Stomach smooth muscle (tissue), 2 donors: Measurements from ENCODE around the gene SPTAN1.

ENCODE experiments used
- H3K27ac ChIP-seq: one replicate; pipeline ENCODE4 v1.7.0; 2013; ENCODE audit warnings: mild to moderate bottlenecking, low read length, inconsistent platforms
- H3K27me3 ChIP-seq, 2 donors: one replicate each; pipeline ENCODE4 v1.7.0; 2013; ENCODE audit warnings: low read length in 2 of 2; ENCODE audit not compliant: insufficient read depth in 2 of 2, control insufficient read depth in 1 of 2
- H3K36me3 ChIP-seq, 2 donors: one replicate each; pipeline ENCODE4 v1.7.0; 2013; ENCODE audit warnings: low read length in 2 of 2; ENCODE audit not compliant: control insufficient read depth in 2 of 2, insufficient read depth in 2 of 2
- H3K4me1 ChIP-seq: one replicate; pipeline ENCODE4 v1.7.0; 2013; ENCODE audit warnings: low read length; ENCODE audit not compliant: control insufficient read depth, insufficient read depth
- H3K4me3 ChIP-seq, 2 donors: one replicate each; pipeline ENCODE4 v1.7.0; 2013; ENCODE audit warnings: low read length in 2 of 2
- H3K9ac ChIP-seq, 2 donors: one replicate each; pipeline ENCODE4 v1.7.0; 2013; ENCODE audit warnings: low read length in 2 of 2, mild to moderate bottlenecking in 1 of 2
- H3K9me3 ChIP-seq, 2 donors: one replicate each; pipeline ENCODE4 v1.7.0; 2013; ENCODE audit warnings: low read length in 2 of 2; ENCODE audit not compliant: control insufficient read depth in 2 of 2
- donor health status: healthy.
- donor health status: Pancreatic carcinoma.

The SPTAN1 gene

DNA sequence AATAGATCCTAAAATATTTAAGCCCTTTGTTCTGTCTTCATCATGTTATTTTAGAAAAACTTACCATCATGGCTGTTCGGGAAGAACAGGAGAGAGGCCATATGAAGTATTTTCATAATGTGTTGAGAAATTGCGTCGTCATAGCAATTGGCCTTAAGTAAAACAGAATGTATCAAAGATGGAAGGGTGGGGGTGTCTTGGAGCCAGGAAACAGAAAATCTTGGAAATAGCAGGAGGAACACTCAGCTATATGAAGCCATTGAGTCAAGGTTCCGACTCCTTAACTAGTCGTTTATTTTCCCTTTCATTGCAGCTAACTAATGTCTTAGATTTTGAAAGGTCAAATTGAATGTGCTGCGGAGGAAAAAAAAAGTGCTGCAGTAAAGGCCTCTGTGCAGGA, 1.3 kb downstream of the SPTAN1 start:
- Histone ChIP-seq H3K9ac (peak overlapping the region; percentile 80 to 82), H3K27me3 (no peaks in the 10 kb centered on the region), H3K36me3 (peaks cover 0 to 2% of the 10 kb centered on the region in 2 donors), H3K27ac (peak overlapping the region; percentile 89), H3K4me1 (peaks cover 51% of the 10 kb centered on the region), H3K4me3 (peak overlapping the region; percentile 79 to 85), H3K9me3 (no peaks in the 10 kb centered on the region)

- Histone ChIP-seq H3K4me3 (peak overlapping the region; percentile 79 to 85), H3K27me3 (no peaks in the 10 kb centered on the region), H3K36me3 (peaks cover 0 to 2% of the 10 kb centered on the region in 2 donors), H3K9me3 (no peaks in the 10 kb centered on the region), H3K4me1 (peaks cover 56% of the 10 kb centered on the region), H3K9ac (peak overlapping the region; percentile 36 to 82), H3K27ac (peak overlapping the region; percentile 89)
These were observed 1.9 kb downstream of the SPTAN1 start for GRCh38 chr9:128554155-128554862.

DNA sequence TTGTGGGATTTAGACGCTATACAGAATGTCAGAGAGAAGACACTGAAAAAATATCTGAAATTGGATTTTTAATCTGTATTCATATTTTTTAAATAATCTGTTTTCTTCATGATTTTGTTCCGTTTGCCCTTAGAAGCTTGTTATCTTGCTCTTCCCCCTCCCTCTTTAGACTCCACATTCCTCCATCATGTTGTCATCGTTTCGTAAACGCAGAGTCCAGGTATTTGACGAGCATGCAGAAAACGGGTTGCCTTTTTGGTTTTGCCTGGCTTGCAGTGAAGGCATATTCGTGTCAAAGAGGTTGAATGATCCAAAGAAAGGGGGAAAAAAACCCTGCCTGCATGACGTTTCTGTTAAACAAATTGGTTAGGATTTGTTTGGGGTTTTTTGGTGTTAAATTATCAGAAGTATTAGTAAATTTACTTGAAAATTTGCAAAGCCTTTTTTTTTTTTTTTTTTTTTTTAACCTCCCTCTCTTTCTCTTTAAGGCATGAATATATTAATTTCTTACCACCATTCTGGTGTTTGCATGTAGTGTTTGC, 2.9 kb downstream of the SPTAN1 start:
- Histone ChIP-seq H3K9ac (peak overlapping the region in 1 of 2 donors; percentile 82), H3K27me3 (no peaks in the 10 kb centered on the region), H3K36me3 (peaks cover 0 to 2% of the 10 kb centered on the region in 2 donors), H3K9me3 (no peaks in the 10 kb centered on the region), H3K4me3 (peak overlapping the region in 1 of 2 donors; percentile 79), H3K27ac (peak overlapping the region; percentile 89), H3K4me1 (peaks cover 51% of the 10 kb centered on the region)

DNA sequence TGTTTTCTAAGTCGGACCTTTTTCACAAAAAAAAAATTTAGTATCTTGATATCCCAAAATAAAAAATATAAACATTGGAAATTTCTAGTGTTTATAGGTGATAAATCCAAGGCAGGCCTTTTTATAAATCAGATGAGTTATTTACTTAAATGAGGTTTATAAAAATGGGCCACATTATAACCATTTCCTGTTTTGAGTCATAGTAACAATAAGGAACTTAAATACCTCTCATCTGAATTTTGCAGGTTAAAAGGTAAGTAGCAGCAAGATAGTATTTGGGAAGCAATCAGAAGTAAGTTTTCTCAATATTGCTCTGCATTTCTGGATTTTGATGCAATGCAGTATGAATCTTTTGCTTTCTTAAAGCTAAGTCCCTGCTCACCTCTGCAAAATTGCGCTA, 3.9 kb downstream of the SPTAN1 start:
- Histone ChIP-seq H3K9ac (no peak overlapping the region), H3K27me3 (no peaks in the 10 kb centered on the region), H3K9me3 (no peaks in the 10 kb centered on the region), H3K27ac (no peak overlapping the region), H3K36me3 (peaks cover 0 to 2% of the 10 kb centered on the region in 2 donors), H3K4me3 (no peak overlapping the region), H3K4me1 (peaks cover 40% of the 10 kb centered on the region)

GRCh38 chr9:128556926-128557634, 4.7 kb downstream of the SPTAN1 start:
- Histone ChIP-seq H3K4me1 (peaks cover 34% of the 10 kb centered on the region), H3K27ac (peak overlapping the region; percentile 7)

DNA sequence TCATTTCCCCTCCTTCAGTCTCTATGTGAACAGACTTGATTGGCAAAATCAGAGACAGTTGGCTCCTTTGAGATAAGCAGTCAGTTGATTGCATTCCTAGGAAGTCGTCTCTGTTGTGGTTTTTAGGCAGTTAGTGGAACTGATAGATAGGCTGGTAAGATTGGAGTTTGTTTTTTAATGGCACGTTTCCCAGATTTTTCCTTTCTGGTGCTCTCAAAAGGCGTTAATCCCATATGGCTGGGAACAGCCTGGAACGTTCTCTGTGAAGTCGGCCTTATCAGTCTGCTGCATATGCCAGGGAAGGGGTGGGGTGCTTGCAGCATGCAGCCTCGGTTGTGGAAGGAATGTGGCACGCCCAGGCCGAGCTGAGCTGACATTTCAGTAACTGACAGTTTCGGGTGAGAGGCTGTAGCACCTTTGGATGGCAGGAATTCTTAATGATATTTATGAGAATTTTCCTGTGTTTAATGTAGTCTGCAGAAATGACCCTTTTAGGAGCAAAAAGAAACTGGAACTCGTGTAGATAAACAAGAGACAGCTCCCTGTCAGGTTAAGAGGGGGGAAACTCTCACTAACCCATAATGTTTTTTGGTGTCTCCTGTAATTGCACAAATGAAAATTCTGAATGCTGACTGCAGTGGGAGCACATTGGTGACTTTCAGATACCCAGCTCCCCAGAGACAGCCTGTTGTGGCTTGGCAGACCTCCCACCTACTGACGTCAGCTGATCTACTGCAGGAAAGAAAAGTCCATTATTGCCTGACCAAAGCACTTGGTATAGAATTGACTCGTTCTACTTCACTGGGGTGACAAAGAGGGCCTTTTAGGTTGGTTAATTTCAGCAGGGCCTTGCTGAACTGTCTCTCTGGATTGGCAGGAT, 6.3 kb downstream of the SPTAN1 start:
- peak overlapping the region in 1 of 2 donors; percentile 12 for H3K9ac ChIP-seq
- H3K4me1 ChIP-seq: peaks cover 32% of the 10 kb centered on the region

More at GRCh38 chr9:128556926-128557634, 4.7 kb downstream of the SPTAN1 start:
- no peak overlapping the region for H3K4me3 ChIP-seq
- peaks cover 0 to 2% of the 10 kb centered on the region in 2 donors for H3K36me3 ChIP-seq
- no peaks in the 10 kb centered on the region for H3K27me3 ChIP-seq
- no peaks in the 10 kb centered on the region for H3K9me3 ChIP-seq
- no peak overlapping the region for H3K9ac ChIP-seq

DNA sequence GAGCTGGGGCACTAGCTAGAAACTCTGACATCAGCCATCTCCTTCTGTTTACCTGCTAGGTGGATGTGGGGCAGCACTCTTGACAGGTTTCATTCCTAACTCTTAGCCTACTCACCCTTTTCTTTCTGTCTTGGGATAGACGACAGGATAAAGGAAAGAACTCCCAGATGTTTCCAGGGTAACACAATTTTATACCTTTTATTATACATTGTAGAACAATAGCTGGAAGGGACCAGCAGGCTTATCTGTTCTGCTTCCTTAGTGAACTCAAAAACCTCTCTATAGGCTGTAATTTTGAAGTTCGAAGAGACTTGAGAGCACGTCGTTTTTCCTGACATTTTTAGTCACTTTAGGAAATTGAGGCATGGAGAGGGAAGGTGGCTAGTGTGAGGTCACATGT, 13.2 kb downstream of the SPTAN1 start:
- no peaks in the 10 kb centered on the region for H3K9me3 ChIP-seq
- H3K4me1 ChIP-seq: no peaks in the 10 kb centered on the region
- no peaks in the 10 kb centered on the region for H3K27me3 ChIP-seq
- no peak overlapping the region for H3K4me3 ChIP-seq
- no peak overlapping the region for H3K9ac ChIP-seq
- H3K36me3 ChIP-seq: peaks cover 20 to 24% of the 10 kb centered on the region in 2 donors
- H3K27ac ChIP-seq: no peak overlapping the region

More for the DNA sequence above, 6.3 kb downstream of the SPTAN1 start:
- Histone ChIP-seq H3K9me3 (no peaks in the 10 kb centered on the region), H3K4me3 (peak overlapping the region; percentile 17 to 58), H3K36me3 (peaks cover 2 to 3% of the 10 kb centered on the region in 2 donors), H3K27me3 (no peaks in the 10 kb centered on the region), H3K27ac (peak overlapping the region; percentile 73)

GRCh38 chr9:128568470-128569078, 16.2 kb downstream of the SPTAN1 start:
- peaks cover 24 to 29% of the 10 kb centered on the region in 2 donors for H3K36me3 ChIP-seq
- H3K27me3 ChIP-seq: no peaks in the 10 kb centered on the region
- H3K9ac ChIP-seq: no peak overlapping the region
- H3K9me3 ChIP-seq: no peaks in the 10 kb centered on the region
- H3K27ac ChIP-seq: no peak overlapping the region
- H3K4me3 ChIP-seq: no peak overlapping the region
- H3K4me1 ChIP-seq: no peaks in the 10 kb centered on the region

GRCh38 chr9:128575469-128575868, 23.1 kb downstream of the SPTAN1 start:
- no peaks in the 10 kb centered on the region for H3K9me3 ChIP-seq
- no peaks in the 10 kb centered on the region for H3K27me3 ChIP-seq
- no peak overlapping the region for H3K9ac ChIP-seq
- no peak overlapping the region for H3K4me3 ChIP-seq
- H3K36me3 ChIP-seq: peaks cover 54 to 62% of the 10 kb centered on the region in 2 donors
- peak overlapping the region; percentile 6 for H3K27ac ChIP-seq
- H3K4me1 ChIP-seq: peaks cover 9% of the 10 kb centered on the region

- Histone ChIP-seq H3K9me3 (no peaks in the 10 kb centered on the region), H3K27ac (peak overlapping the region; percentile 6), H3K27me3 (no peaks in the 10 kb centered on the region), H3K36me3 (peaks cover 59 to 66% of the 10 kb centered on the region in 2 donors), H3K4me3 (no peak overlapping the region), H3K9ac (no peak overlapping the region), H3K4me1 (peaks cover 9% of the 10 kb centered on the region)
These were observed 23.5 kb downstream of the SPTAN1 start for GRCh38 chr9:128575916-128576315.
